Caco-2 (cell line): ENCODE results near the gene TTC5. TPM values are rescaled to one million over a fixed set of nuclear protein-coding genes. Genes with fewer than 3 reads are reported as not detected.

Experiments
- Bru-seq: library from RNA; stranded (reverse); fragments of 400-500 nt; gene quantifications from one replicate; lab custom pipeline; 2021; lab: Mats Ljungman, UMichigan
- BruChase-seq, 2 experiments: library from RNA; stranded (reverse); fragments of 400-500 nt; gene quantifications; one replicate each; lab custom pipeline; 2021; lab: Mats Ljungman, UMichigan
- BruUV-seq: library from RNA; stranded (reverse); fragments of 400-500 nt; replicated peaks from 2 replicates; lab custom pipeline; 2021; lab: Mats Ljungman, UMichigan
- CTCF ChIA-PET: fragments of 300-600 bp; sonication (Branson Sonifier 250); formaldehyde crosslinking; loops from one replicate; lab custom pipeline; 2022; ENCODE audit warnings: antibody characterized with exemption; lab: Charles Lee
- POLR2A ChIA-PET: fragments of 300-600 bp; sonication (Branson Sonifier 250); formaldehyde crosslinking; loops from one replicate; lab custom pipeline; 2022; ENCODE audit warnings: antibody characterized with exemption; lab: Charles Lee
- DNase-seq, 2 experiments: peaks; one replicate each; pipeline versions ENCODE4 v3.0.0 to v3.0.0-alpha.2; 2020 to 2022
- H3K27me3 ChIP-seq: replicated peaks from 2 replicates; pipeline ENCODE4 v1.6.0; 2011; ENCODE audit warnings: low read length; ENCODE audit not compliant: control insufficient read depth, insufficient read depth
- H3K36me3 ChIP-seq: 2 replicates; pipeline ENCODE4 v1.5.1; 2011; ENCODE audit warnings: low read length; ENCODE audit not compliant: control insufficient read depth, insufficient read depth
- H3K4me1 ChIP-seq: fragments of 250-450 bp; sonication (Bioruptor Pico); 2 replicates; pipeline ENCODE4 v1.5.1; 2020; ENCODE audit warnings: mild to moderate bottlenecking
- H3K4me3 ChIP-seq: 2 replicates; pipeline ENCODE4 v1.5.1; 2011; ENCODE audit warnings: low read depth, mild to moderate bottlenecking, control low read depth, low read length
- H3K9me3 ChIP-seq: fragments of 250-450 bp; sonication (Bioruptor Pico); 2 replicates; pipeline ENCODE4 v1.5.1; 2020; ENCODE audit warnings: mild to moderate bottlenecking, moderate library complexity
- H3K27ac Mint-ChIP-seq: one replicate; pipeline ENCODE4 v1.8.0; 2022; ENCODE audit warnings: mixed read lengths; ENCODE audit not compliant: unreplicated experiment
- H3K27me3 Mint-ChIP-seq: one replicate; pipeline ENCODE4 v1.8.0; 2022; ENCODE audit warnings: mixed read lengths; ENCODE audit not compliant: insufficient read depth, unreplicated experiment
- H3K36me3 Mint-ChIP-seq: one replicate; pipeline ENCODE4 v1.8.0; 2022; ENCODE audit warnings: mild to moderate bottlenecking, mixed read lengths; ENCODE audit not compliant: insufficient read depth, unreplicated experiment
- H3K4me1 Mint-ChIP-seq: one replicate; pipeline ENCODE4 v1.8.0; 2022; ENCODE audit warnings: low read depth, mixed read lengths; ENCODE audit not compliant: unreplicated experiment
- H3K4me3 Mint-ChIP-seq: one replicate; pipeline ENCODE4 v1.8.0; 2022; ENCODE audit warnings: mild to moderate bottlenecking, moderate library complexity, mixed read lengths; ENCODE audit not compliant: unreplicated experiment
- H3K9me3 Mint-ChIP-seq: one replicate; pipeline ENCODE4 v1.8.0; 2022; ENCODE audit warnings: mixed read lengths; ENCODE audit not compliant: unreplicated experiment
- CTCF ChIP-seq, 2 experiments: fragments of 200-600 bp in 1 of 2; IDR thresholded peaks; 1 replicate in 1 of 2; 2 replicates in 1 of 2; pipeline versions ENCODE4 v1.5.1 to v1.8.0; 2011 to 2022; ENCODE audit warnings: antibody characterized with exemption in 1 of 2, control low read depth in 1 of 2, inconsistent platforms in 1 of 2, low read depth in 1 of 2, low read length in 1 of 2, mild to moderate bottlenecking in 1 of 2, moderate library complexity in 1 of 2; ENCODE audit not compliant: insufficient read depth in 1 of 2, severe bottlenecking in 1 of 2, unreplicated experiment in 1 of 2
- intact Hi-C: fragments of 100-400 bp; cut with micrococcal nuclease; formaldehyde crosslinking; loops from one replicate; pipeline ENCODE4 v1.10.0; 2022; ENCODE audit not compliant: unreplicated experiment
- long read RNA-seq: library from polyadenylated mRNA; stranded (forward); transcript quantifications from one replicate; pipeline ENCODE4 v2.0.0, GENCODE V29; 2022
- total RNA-seq: library from RNA; stranded (reverse); gene quantifications from 2 replicates; pipeline ENCODE4 v1.2.3, GENCODE V29; 2022

TTC5 gene, protein sequence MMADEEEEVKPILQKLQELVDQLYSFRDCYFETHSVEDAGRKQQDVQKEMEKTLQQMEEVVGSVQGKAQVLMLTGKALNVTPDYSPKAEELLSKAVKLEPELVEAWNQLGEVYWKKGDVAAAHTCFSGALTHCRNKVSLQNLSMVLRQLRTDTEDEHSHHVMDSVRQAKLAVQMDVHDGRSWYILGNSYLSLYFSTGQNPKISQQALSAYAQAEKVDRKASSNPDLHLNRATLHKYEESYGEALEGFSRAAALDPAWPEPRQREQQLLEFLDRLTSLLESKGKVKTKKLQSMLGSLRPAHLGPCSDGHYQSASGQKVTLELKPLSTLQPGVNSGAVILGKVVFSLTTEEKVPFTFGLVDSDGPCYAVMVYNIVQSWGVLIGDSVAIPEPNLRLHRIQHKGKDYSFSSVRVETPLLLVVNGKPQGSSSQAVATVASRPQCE
- total RNA-seq (20.6 and 27.2 TPM in 2 replicates), Bru-seq, nascent RNA (percentile 72 among the genes with signal in this experiment), BruChase-seq, experiment 1, labeled RNA remaining after a 2-hour chase (percentile 72 among the genes with signal in this experiment), BruChase-seq, experiment 2, labeled RNA remaining after a 6-hour chase (percentile 74 among the genes with signal in this experiment)
- long read RNA-seq, full-length matches to known transcripts: 51 of 58 reads
- long read RNA-seq, partial matches to known transcripts: 1 of 58 reads
- long read RNA-seq, other reads (novel, unspliced or antisense): 6 of 58 reads

- ChIA-PET POLR2A (no interaction called here), CTCF (no interaction called here)
- Mint-ChIP-seq H3K36me3 (peaks cover 15% of the 10 kb centered on the region), H3K9me3 (no peaks in the 10 kb centered on the region), H3K27ac (peak within 1 kb of the TSS; percentile 68), H3K27me3 (no peaks in the 10 kb centered on the region), H3K4me1 (peaks cover 7% of the 10 kb centered on the region), H3K4me3 (peak within 1 kb of the TSS; percentile 82)
- Histone ChIP-seq H3K4me3 (peak within 1 kb of the TSS; percentile 54), H3K9me3 (no peaks in the 10 kb centered on the region), H3K36me3 (no peaks in the 10 kb centered on the region), H3K27me3 (no peaks in the 10 kb centered on the region), H3K4me1 (0 out of 2 replicates have a peak, but pooled peaks cover 3% of the 10 kb centered on the region)
- BruUV-seq: TSS peak; percentile 72
- DNase-seq: peak; percentile 82 to 89
- peak; percentile 75 to 93 for TF ChIP-seq CTCF (IDR thresholded peaks at IDR 0.05; ENCODE audit: insufficient read depth in 1 of 2, low read depth in 1 of 2, low read length in 1 of 2, severe bottlenecking in 1 of 2, unreplicated experiment in 1 of 2)
- intact Hi-C loops: no loop called here
Measured at GRCh38 chr14:20305265-20306078, at the start of gene TTC5. TSS of gene TTC5 (minus strand) at chr14:20305951. CDS start at chr14:20305937, 14 bp downstream.

GRCh38 chr14:20350860-20351259 lies 45.1 kb upstream of the TTC5 start:
- H3K4me3 Mint-ChIP-seq: no peak overlapping the region

More at GRCh38 chr14:20350860-20351259, 45.1 kb upstream of the TTC5 start:
- Mint-ChIP-seq H3K4me1 (no peaks in the 10 kb centered on the region), H3K9me3 (no peaks in the 10 kb centered on the region), H3K36me3 (peaks cover 84% of the 10 kb centered on the region), H3K27me3 (no peaks in the 10 kb centered on the region), H3K27ac (no peak overlapping the region)
- POLR2A ChIA-PET: no interaction called here
- Histone ChIP-seq H3K4me1 (no peaks in the 10 kb centered on the region), H3K4me3 (no peak overlapping the region), H3K36me3 (no peaks in the 10 kb centered on the region; the same call in 1 of the 2 replicates), H3K27me3 (no peaks in the 10 kb centered on the region), H3K9me3 (no peaks in the 10 kb centered on the region)
- intact Hi-C loops: loop anchor here (1.0 kb wide), 1 partner anchor 24 kb away; no protein-coding TSS in a partner anchor
- BruUV-seq: no TSS peak
- peak in 1 of 2 experiments; percentile 6 for DNase-seq
- CTCF ChIA-PET: interaction anchor here (1.0 kb wide), 1 partner anchor 8 kb away, joined by 8 read pairs; the partner anchor contains the start of gene PARP2
- TF ChIP-seq CTCF (IDR thresholded peaks at IDR 0.05; ENCODE audit: insufficient read depth in 1 of 2, low read depth in 1 of 2, low read length in 1 of 2, severe bottlenecking in 1 of 2, unreplicated experiment in 1 of 2): peak; percentile 22 to 27
